Loucy (cell line): Measurements from ENCODE around the gene TECPR1.

Source experiments
- CTCF ChIP-seq: fragments of 200-600 bp; sonication (generic); conservative IDR thresholded peaks from 2 replicates; pipeline ENCODE4 v1.5.1; 2014; ENCODE audit warnings: mild to moderate bottlenecking, antibody characterized with exemption, low read length
- EZH2phosphoT487 ChIP-seq: fragments of 200-600 bp; IDR thresholded peaks from 2 replicates; pipeline ENCODE4 v1.6.1; 2018; ENCODE audit warnings: antibody characterized with exemption, mild to moderate bottlenecking, moderate library complexity, borderline replicate concordance

GRCh38 chr7:98265841-98266271 is 13.8 kb upstream of the TECPR1 start:
- TF ChIP-seq CTCF, result no peak
- TF ChIP-seq EZH2phosphoT487, result no peak
